Choroid plexus epithelial cell (primary cell): ENCODE data around the gene DTNBP1.

ENCODE experiments used
- DNase-seq: peaks from one replicate; pipeline ENCODE4 v3.0.0-alpha.2; 2010; ENCODE audit warnings: low read depth
- H3K4me3 ChIP-seq: 2 replicates; pipeline ENCODE4 v1.5.1; 2011; ENCODE audit warnings: low read depth, mild to moderate bottlenecking, control low read depth, low read length, moderate library complexity
- CTCF ChIP-seq: conservative IDR thresholded peaks from 2 replicates; pipeline ENCODE4 v1.5.1; 2011; ENCODE audit warnings: low read depth, mild to moderate bottlenecking, control low read depth, inconsistent platforms, low read length, moderate library complexity

The DTNBP1 gene

GRCh38 chr6:15642276-15642675 is 20.6 kb downstream of the DTNBP1 start:
- TF ChIP-seq CTCF = peak; percentile 65
- DNase-seq = peak; percentile 41
- H3K4me3 ChIP-seq = no peak overlapping the region

- TF ChIP-seq CTCF = no peak
- H3K4me3 ChIP-seq = no peak overlapping the region
- no peak for DNase-seq
Observed at GRCh38 chr6:15638373-15638772, 24.5 kb downstream of the DTNBP1 start.

- no peak overlapping the region for H3K4me3 ChIP-seq
- no peak for TF ChIP-seq CTCF
Observed at GRCh38 chr6:15631432-15631831, 31.4 kb downstream of the DTNBP1 start.

GRCh38 chr6:15630202-15630601 is 32.6 kb downstream of the DTNBP1 start:
- peak; percentile 63 for DNase-seq
- no peak for TF ChIP-seq CTCF

More at GRCh38 chr6:15631432-15631831, 31.4 kb downstream of the DTNBP1 start:
- DNase-seq = no peak

GRCh38 chr6:15629487-15629886 is 33.3 kb downstream of the DTNBP1 start:
- H3K4me3 ChIP-seq = no peak overlapping the region
- no peak for TF ChIP-seq CTCF
- no peak for DNase-seq

More at GRCh38 chr6:15630202-15630601, 32.6 kb downstream of the DTNBP1 start:
- no peak overlapping the region for H3K4me3 ChIP-seq

GRCh38 chr6:15628499-15629131 is 34.2 kb downstream of the DTNBP1 start:
- TF ChIP-seq CTCF = no peak
- DNase-seq = peak; percentile 92
- H3K4me3 ChIP-seq = no peak overlapping the region

GRCh38 chr6:15627821-15628220 is 35.0 kb downstream of the DTNBP1 start:
- DNase-seq = no peak
- H3K4me3 ChIP-seq = no peak overlapping the region
- no peak for TF ChIP-seq CTCF
